ENCODE data around the gene PRSS36. TPM values are rescaled to one million over a fixed set of nuclear protein-coding genes. Genes with fewer than 3 reads are reported as not detected.
"Not testable (repeated sequence)": the region's sequence is repeated elsewhere in the genome, so short reads cannot be mapped to it uniquely, and the experiment has no call there.

The PRSS36 gene
- total RNA-seq, 1 experiment from 2014 or later, result 0.50 TPM

DNA sequence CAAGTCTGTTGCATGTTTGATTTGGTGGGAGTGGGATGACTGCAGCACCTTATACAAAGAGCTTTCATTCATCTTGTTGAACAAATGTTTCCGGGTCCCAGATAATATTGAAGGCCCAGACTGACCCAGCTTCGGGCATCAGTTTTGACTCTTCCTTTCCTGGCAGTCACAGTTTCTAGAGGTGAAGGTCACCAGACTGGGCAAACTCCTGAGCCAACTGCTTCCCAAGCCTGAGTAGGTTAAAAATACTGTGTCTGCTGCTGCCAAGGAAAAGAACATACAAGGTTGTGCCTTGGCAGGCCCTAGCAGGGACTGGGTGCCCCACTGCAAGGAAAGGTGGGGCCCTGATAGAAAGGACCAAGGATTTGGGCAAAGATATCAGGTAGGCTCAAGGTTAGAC, 37.2 kb downstream of the PRSS36 start:
- no peak for DNase-seq (ENCODE audit: low read depth, low spot score)

DNA sequence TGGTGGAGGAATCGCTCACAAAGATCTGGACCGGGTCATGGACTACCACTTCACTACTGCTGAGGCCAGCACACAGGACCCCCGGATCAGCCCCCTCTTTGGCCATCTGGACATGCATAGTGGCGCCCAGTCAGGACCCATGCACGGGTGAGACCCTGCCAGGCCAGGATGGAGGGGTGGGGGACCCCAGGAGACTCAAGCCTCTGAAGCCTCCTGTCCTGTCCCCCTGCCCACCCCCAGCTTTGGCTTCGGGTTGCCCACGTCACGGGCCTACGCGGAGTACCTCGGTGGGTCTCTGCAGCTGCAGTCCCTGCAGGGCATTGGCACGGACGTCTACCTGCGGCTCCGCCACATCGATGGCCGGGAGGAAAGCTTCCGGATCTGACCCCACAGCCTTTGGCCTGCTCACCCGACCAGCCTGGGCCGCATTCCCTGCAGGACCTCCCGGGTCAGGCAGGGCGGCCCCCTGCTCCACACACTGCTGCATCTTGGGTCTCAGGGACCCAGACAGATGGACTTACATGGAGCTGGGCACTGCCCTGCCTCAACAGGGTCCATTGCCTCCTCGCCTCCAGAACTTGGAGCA, 37.9 kb downstream of the PRSS36 start:
- no peak for DNase-seq (ENCODE audit: low read depth, low spot score)
- in situ Hi-C loops (cut with HindIII; ENCODE audit: low pct_unique_long_range_greater_than_20kb, low sequenced_read_pairs), result no loop called here

More for the DNA sequence above, 37.2 kb downstream of the PRSS36 start:
- in situ Hi-C loops (cut with HindIII; ENCODE audit: low pct_unique_long_range_greater_than_20kb, low sequenced_read_pairs), result no loop called here

DNA sequence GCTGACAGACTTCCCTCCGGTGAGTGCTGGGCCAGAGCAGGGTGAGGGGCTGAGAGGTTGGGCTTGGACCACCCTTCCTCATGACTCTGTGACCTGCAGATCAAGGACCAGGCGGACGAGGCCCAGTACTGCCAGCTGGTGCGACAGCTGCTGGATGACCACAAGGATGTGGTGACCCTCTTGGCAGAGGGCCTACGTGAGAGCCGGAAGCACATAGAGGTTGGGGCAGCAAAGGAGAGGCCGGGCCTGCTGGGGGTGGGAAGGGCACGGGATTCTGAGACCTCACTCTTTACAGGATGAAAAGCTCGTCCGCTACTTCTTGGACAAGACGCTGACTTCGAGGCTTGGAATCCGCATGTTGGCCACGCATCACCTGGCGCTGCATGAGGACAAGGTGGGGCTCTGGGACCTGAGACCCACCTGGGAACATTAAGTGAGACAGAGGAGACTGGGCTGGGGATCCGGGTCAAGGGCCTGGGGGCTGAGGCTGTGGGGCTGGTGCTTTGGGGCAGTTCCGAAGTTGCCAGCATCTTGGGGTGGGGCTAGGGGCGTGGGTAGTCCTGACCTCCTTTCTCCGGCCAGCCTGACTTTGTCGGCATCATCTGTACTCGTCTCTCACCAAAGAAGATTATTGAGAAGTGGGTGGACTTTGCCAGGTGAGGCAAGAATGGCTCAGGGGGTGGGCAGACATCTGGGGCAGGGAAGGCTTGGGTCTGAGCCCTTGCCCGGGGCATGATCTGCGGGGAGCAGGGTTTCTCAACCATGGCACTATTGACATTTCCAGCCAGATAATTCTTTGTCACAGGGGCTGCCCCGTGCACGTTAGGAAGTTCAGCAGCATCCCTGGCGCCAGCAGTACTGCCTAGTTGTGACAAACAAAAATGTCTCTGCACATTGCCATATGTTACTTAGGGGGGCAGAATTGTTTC, 39.5 kb downstream of the PRSS36 start:
- no peak for DNase-seq (ENCODE audit: low read depth, low spot score)
- in situ Hi-C loops (cut with HindIII; ENCODE audit: low pct_unique_long_range_greater_than_20kb, low sequenced_read_pairs), result no loop called here

DNA sequence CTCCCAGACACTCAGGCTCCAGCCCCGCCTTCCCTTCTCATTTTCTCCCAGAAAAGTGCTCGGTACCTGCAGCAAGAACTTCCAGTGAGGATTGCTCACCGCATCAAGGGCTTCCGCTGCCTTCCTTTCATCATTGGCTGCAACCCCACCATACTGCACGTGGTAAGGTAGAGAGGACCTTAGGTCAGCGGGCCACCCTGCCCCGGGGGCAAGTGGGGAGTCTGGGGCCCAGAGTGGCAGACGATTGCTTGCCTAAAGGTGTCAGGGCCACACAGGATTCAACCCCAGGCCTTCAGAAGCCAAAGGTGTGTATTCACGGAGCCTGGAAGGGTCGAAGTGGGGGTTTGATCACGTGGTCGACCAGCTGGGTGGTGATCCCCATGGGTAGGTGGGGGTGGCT, 40.2 kb downstream of the PRSS36 start:
- no peak for DNase-seq (ENCODE audit: low read depth, low spot score)
- in situ Hi-C loops (cut with HindIII; ENCODE audit: low pct_unique_long_range_greater_than_20kb, low sequenced_read_pairs), result no loop called here

DNA sequence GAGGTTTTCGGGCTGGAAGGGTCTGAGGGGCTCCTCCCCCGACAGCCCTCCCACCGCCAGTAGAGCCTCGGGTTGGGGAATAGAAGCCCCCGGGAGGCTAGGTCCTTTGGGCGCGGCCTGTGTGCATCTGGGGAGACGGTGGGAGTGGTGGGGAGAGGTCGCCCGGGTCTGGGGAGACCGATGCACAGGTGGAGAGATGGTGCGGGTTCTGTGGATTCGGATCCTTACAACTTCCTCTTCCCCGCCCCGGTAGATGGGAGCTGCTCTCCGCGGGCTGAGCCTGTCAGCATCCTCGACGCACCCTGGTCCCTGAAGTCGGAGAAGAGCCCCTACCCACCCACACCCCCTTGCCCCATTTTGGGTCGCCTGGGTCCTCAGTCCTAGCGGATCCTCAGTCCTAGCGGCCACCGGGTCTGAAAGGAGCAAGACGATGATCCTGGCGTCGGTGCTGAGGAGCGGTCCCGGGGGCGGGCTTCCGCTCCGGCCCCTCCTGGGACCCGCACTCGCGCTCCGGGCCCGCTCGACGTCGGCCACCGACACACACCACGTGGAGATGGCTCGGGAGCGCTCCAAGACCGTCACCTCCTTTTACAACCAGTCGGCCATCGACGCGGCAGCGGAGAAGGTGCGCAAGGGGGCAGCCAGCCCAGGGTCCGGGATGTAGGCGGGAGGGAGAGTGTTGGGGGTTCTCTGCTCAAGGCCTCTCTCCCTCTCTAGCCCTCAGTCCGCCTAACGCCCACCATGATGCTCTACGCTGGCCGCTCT, 40.9 kb downstream of the PRSS36 start:
- in situ Hi-C loops (cut with HindIII; ENCODE audit: low pct_unique_long_range_greater_than_20kb, low sequenced_read_pairs), result no loop called here
- DNase-seq (ENCODE audit: low read depth, low spot score), result no peak

DNA sequence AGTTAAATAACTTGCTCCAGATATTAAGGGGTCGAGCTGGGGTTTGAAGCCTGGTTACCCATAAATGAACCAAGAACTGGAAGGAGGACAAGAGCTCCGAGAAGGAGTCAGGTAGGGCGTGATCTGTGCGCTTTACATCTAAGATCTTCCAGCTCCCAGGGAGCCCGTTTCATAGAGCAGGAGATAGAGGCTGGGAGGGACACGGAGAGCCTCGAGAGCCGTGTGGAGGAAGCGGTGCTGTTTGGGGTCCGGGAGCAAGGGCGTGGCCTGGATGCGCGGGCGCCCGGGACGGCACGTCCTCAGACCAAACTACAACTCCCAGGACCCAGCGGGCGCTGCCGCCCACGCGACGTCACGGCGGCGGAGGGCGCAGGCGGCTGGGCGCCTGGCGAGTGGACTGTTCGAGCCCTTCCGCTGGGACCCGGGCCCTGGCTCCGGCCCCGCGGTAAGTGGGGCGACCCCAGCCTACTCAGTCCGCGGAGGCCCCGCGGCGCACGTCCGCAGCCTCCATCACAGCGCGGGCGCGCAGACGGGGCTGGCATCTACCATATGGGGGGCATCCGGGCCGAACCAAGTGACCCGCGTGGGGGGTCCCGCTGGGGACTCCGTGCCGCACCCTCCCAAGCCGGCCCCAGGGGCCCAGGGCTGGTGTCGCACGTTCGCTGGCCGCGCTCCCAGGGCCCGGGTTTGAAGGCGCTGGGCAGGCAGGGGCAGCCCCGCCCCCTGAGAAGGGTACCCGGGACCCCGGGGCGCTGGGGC, 41.7 kb downstream of the PRSS36 start, which contains the start of gene BCKDK:
TSS of gene BCKDK (plus strand) at position 352 of the 759 bp plus-strand sequence. CDS start 838 bp downstream, outside the sequence.
- DNase-seq (ENCODE audit: low read depth, low spot score), result peak; percentile 71
- in situ Hi-C loops (cut with HindIII; ENCODE audit: low pct_unique_long_range_greater_than_20kb, low sequenced_read_pairs), result no loop called here

DNA sequence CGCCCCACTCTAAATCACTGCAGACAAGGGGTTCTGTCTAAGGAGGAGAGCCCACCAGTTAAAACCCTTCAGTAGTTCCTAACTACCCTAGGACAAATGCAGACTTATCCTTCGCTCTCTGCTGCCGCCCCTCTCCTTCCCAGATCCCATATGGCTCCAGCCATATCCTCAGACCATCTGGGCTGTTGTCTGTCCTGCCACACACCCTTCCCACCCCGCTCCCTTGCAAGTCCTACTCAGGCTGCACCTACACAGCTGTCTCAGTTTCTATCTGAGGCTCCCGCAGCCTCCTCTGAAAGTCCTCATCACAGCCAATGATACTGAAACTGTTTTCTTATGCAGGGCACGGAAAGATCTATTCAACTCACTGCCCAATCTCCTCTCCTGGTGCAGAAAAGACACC, 42.4 kb downstream of the PRSS36 start:
- no peak for DNase-seq (ENCODE audit: low read depth, low spot score)
- in situ Hi-C loops (cut with HindIII; ENCODE audit: low pct_unique_long_range_greater_than_20kb, low sequenced_read_pairs), result no loop called here

DNA sequence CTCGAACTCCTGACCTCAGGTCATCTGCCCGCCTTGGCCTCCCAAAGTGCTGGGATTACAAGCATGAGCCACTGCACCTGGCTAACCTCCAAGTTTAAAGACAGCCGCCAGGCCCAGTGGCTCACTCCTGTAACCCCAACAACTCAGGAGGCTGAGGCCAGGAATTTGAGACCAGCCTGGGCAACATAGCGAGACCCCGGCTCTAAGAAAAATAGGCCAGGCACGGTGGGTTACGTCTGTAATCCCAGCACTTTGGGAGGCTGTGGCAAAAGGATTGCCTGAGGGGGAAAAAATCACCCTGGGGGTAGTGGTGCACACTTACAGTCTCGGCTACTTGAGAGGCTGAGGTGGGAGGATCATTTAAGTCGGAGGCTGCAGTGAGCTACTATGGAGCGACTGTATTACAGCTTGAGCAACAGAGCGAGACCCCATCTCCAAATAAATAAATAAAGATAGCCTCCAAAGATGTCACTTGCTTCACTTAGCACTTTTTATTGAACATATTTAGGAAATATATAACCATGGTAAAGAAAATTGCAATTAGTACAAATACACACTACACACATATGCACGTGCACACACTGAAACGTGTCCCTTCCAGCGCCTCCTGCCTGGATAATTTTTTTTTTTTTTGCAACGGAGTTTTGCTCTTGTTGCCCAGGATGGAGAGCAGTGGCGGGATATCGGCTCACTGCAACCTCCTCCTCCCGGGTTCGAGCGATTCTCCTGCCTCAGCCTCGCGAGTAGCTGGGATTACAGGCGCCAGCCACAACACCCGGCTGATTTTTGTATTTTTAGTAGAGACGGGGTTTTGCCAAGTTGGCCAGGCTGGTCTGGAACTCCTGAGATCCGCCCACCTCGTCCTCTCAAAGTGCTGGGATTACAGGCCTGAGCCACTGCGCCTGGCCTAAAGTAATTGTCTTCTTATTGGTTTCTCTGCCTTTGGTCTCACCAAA, 43.1 kb downstream of the PRSS36 start:
- DNase-seq (ENCODE audit: low read depth, low spot score), result no peak
- in situ Hi-C loops (cut with HindIII; ENCODE audit: low pct_unique_long_range_greater_than_20kb, low sequenced_read_pairs), result no loop called here

DNA sequence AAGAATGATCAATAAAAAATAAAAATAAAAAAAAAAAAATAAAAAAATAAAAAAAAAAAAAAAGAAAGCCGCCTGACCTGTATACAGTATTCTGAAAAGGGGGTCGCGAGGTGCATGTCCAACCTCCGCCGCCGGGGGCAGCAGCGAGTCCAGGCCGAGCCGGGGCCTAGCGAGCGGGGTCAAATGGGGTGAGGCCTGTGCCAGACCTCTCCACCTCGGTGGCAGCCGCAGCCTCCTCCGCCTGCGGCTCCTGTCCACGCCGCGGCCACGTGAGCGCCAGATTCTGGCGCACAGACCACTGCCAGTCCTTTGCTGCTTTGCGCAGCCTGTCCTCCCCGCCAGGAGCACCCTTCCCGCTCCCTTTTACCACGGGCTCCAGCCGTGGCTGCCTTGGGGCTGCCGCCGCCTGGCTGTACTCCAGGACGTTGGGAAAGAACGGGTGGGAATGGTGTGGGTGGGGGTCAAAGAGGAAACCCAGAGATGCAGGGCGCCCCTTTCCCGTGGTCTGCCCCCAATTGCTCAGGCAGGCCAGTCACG, 44.1 kb downstream of the PRSS36 start:
- in situ Hi-C loops (cut with HindIII; ENCODE audit: low pct_unique_long_range_greater_than_20kb, low sequenced_read_pairs), result no loop called here
- peak; percentile 77 for DNase-seq (ENCODE audit: low read depth, low spot score)

DNA sequence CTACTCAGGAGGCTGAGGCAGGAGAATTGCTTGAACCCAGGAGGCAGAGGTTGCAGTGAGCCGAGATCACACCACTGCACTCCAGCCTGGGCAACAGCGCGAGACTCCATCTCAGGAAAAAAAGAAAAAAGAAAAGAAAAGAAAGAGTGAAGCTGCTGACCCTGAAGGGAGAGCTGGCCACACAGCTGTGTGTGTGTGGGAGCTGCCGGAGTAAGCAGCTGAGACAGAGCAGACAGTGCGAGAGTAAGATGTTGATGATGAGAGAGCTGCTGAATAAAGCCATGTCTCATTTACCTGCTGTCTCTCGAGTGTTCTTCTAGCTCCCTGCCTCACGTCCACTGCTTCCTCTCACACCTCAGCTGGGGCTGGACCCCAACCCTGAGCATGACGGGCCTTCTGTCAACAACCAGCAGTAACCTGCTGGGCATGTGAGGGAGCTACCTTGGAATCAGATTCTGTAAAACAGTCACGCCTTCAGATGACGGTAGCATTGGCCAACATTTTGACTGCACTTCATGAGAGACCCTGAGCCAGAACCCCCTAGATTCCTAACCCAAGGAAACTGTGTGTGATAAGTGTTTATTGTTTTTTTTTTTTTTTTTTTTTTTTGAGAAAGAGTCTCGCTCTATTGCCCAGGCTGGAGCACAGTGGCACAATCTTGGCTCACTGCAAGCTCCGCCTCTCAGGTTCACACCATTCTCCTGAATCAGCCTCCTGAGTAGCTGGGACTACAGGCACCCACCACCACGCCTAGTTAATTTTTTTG, 48.8 kb downstream of the PRSS36 start:
- DNase-seq (ENCODE audit: low read depth, low spot score); in situ Hi-C loops (cut with HindIII; ENCODE audit: low pct_unique_long_range_greater_than_20kb, low sequenced_read_pairs): not testable (repeated sequence)

DNA sequence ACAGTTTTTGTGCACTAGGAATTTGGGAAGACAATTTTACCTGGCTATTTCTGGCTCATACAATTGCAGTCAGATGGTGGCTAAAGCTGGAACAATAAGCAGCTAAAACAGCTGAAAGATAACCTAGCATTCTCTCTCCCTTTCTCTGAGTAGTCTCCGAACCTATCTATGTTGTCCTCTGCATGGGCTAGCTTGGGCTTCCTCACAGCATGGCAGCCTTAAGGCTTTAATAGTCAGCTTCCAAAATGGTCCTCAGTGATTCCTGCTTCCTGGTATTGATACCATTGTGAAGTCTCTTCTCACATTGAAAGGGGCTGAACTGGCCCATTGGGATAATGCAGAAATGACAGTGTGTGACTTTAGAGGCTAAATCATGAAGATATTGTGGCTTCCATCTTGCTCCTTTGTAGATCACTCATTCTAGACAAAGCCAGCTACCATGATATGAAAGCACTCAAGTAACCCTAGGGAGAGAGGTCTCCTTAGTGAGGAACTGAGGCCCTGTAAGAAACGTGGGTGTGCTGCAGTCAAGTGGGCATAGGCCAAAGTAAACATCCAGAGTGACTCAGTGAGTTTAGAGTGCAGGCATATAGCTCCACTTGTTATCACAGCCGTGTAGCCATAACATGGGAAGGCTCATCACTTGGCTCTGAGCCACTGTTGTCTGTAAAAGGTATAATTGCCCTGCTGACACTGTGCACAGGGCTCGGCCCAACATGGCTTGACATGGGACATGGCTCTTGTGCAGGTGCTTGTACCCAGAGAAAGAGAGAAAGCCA, 49.8 kb downstream of the PRSS36 start:
- in situ Hi-C loops (cut with HindIII; ENCODE audit: low pct_unique_long_range_greater_than_20kb, low sequenced_read_pairs), result no loop called here

DNA sequence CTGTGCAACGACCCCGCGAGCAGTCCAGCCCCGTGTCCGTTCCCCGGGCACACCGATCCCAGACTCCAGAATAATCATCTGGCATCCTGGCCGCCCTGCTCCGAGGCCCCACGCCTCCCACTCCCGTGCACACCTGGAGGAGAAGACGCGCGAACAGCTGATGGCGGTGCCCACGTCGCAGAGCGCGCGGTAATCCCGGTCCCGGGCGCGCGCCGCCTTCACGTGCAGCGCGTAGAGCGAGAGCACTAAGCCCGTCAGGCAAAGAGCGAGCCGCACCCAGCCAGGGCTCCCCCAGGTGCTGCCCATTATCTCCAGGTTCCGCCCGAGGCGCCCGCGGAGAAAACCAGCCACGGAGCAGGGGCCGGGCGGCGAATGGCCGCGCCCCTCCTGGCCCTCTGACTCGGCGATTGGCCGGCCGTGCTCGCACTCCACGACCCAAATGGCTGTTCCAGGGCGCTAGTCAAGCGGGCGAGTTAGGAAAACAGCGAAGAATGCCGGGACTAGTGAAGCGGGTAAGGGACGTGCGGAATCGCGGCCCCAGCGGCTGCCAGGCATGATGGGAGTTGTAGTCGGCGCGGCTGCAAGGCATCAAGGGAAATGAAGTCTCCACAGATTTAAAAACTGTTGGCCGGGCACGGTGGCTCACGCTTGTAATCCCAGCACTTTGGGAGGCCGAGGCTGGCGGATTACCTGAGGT, 55.3 kb downstream of the PRSS36 start, which contains the start of gene VKORC1:
TSS of gene VKORC1 (minus strand) at position 374 of the 697 bp plus-strand sequence. CDS start at position 306, 68 bp downstream.
- in situ Hi-C loops (cut with HindIII; ENCODE audit: low pct_unique_long_range_greater_than_20kb, low sequenced_read_pairs), result no loop called here
- peak; percentile 97 for DNase-seq (ENCODE audit: low read depth, low spot score)

More for the DNA sequence above, 49.8 kb downstream of the PRSS36 start:
- DNase-seq (ENCODE audit: low read depth, low spot score), result no peak

DNA sequence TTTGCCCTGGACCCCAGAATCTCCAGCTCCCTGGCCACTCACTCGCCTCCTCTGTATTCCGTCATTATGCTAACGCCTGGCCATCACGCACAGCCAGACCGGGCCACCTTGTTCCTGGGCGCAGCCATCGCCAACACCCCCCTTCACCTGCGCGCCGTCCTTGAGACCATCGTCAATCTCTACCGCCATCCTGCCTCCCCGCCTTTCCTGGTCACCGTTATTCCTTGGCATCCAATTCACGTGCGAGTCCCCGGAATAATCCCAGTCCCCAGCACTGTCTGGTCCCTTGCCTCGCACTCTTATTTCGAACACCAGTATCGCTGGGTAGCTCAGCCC, 55.8 kb downstream of the PRSS36 start:
- no peak for DNase-seq (ENCODE audit: low read depth, low spot score)
- in situ Hi-C loops (cut with HindIII; ENCODE audit: low pct_unique_long_range_greater_than_20kb, low sequenced_read_pairs), result no loop called here

DNA sequence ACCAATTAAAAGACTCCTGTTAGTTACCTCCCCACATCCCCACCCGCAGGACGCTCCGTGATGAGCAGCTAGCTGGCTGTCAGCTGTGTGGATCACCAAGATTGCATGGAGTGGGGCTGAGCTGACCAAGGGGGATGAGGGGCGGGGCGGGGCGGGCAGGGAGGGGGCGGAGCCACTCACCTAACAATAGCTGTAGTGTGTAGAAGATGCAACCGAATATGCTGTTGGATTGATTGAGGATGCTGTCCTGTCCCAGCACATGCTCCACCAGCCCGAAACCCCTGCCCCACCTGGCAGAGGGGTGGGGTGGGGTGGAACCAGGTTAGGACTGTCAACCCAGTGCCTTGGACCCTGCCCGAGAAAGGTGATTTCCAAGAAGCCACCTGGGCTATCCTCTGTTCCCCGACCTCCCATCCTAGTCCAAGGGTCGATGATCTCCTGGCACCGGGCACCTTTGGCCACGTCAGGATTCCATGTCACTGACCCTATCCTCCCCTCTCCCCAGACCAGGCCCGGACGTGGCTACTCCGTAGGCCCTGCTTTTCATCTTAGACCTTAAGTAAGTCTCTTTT, 56.6 kb downstream of the PRSS36 start:
- DNase-seq (ENCODE audit: low read depth, low spot score), result peak; percentile 70

More for the DNA sequence above, 56.6 kb downstream of the PRSS36 start:
- in situ Hi-C loops (cut with HindIII; ENCODE audit: low pct_unique_long_range_greater_than_20kb, low sequenced_read_pairs), result no loop called here

Measured in SK-MEL-5 (cell line).